ENCODE results near the gene KLF13.
"Not testable (repeated sequence)": the region's sequence is repeated elsewhere in the genome, so short reads cannot be mapped to it uniquely, and the experiment has no call there.

KLF13 gene

GRCh38 chr15:31353931-31354330, 27.3 kb downstream of the KLF13 start:
- Histone ChIP-seq H3K27ac (replicated peaks) (peak overlapping the region; percentile 61), H3K4me3 (replicated peaks; ENCODE audit: insufficient read depth, low read length) (no peak overlapping the region), H3K27me3 (ENCODE audit: insufficient read depth, poor library complexity, severe bottlenecking) (no peaks in the 10 kb centered on the region)
- TF ChIP-seq POLR2AphosphoS5 (IDR thresholded peaks at IDR 0.05; ENCODE audit: low read depth) (no peak), GABPA (IDR thresholded peaks at IDR 0.05; ENCODE audit: low read depth) (no peak), SPI1 (IDR thresholded peaks at IDR 0.05; ENCODE audit: borderline replicate concordance, low read depth) (no peak)
- no peak for DNase-seq (ENCODE audit: low read depth in 1 of 2, low spot score in 1 of 2)

DNA sequence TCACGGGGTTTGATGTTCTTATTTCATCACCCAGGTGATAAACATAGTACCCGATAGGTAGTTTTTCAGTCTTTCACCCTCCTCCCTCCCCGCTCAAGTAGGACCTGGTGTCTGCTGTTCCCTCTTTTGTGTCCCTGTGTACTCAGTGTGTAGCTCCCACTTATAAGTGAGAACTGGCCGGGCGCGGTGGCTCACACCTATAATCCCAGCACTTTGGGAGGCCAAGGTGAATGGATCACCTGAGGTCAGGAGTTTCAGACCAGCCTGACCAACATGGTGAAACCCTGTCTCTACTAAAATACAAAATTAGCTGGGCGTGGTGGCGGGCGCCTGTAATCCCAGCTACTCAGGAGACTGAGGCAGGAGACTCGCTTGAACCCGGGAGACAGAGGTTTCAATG, 29.5 kb downstream of the KLF13 start:
- H3K27me3 ChIP-seq (ENCODE audit: insufficient read depth, poor library complexity, severe bottlenecking); DNase-seq (ENCODE audit: low read depth in 1 of 2, low spot score in 1 of 2); H3K4me3 ChIP-seq (replicated peaks; ENCODE audit: insufficient read depth, low read length): not testable (repeated sequence)
- peak overlapping the region; percentile 47 for H3K27ac ChIP-seq (replicated peaks)

GRCh38 chr15:31357148-31357547, 30.5 kb downstream of the KLF13 start:
- Histone ChIP-seq H3K27ac (replicated peaks) (peak overlapping the region; percentile 47), H3K27me3 (ENCODE audit: insufficient read depth, poor library complexity, severe bottlenecking) (no peaks in the 10 kb centered on the region), H3K4me3 (replicated peaks; ENCODE audit: insufficient read depth, low read length) (no peak overlapping the region)
- TF ChIP-seq, protein P1, sequence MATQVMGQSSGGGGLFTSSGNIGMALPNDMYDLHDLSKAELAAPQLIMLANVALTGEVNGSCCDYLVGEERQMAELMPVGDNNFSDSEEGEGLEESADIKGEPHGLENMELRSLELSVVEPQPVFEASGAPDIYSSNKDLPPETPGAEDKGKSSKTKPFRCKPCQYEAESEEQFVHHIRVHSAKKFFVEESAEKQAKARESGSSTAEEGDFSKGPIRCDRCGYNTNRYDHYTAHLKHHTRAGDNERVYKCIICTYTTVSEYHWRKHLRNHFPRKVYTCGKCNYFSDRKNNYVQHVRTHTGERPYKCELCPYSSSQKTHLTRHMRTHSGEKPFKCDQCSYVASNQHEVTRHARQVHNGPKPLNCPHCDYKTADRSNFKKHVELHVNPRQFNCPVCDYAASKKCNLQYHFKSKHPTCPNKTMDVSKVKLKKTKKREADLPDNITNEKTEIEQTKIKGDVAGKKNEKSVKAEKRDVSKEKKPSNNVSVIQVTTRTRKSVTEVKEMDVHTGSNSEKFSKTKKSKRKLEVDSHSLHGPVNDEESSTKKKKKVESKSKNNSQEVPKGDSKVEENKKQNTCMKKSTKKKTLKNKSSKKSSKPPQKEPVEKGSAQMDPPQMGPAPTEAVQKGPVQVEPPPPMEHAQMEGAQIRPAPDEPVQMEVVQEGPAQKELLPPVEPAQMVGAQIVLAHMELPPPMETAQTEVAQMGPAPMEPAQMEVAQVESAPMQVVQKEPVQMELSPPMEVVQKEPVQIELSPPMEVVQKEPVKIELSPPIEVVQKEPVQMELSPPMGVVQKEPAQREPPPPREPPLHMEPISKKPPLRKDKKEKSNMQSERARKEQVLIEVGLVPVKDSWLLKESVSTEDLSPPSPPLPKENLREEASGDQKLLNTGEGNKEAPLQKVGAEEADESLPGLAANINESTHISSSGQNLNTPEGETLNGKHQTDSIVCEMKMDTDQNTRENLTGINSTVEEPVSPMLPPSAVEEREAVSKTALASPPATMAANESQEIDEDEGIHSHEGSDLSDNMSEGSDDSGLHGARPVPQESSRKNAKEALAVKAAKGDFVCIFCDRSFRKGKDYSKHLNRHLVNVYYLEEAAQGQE (IDR thresholded peaks at IDR 0.05; ENCODE audit: insufficient replicate concordance, low read depth): no peak
- TF ChIP-seq SPI1 (IDR thresholded peaks at IDR 0.05; ENCODE audit: borderline replicate concordance, low read depth) (no peak), GABPA (IDR thresholded peaks at IDR 0.05; ENCODE audit: low read depth) (no peak), POLR2AphosphoS5 (IDR thresholded peaks at IDR 0.05; ENCODE audit: low read depth) (no peak)
- TF ChIP-seq, protein P2, sequence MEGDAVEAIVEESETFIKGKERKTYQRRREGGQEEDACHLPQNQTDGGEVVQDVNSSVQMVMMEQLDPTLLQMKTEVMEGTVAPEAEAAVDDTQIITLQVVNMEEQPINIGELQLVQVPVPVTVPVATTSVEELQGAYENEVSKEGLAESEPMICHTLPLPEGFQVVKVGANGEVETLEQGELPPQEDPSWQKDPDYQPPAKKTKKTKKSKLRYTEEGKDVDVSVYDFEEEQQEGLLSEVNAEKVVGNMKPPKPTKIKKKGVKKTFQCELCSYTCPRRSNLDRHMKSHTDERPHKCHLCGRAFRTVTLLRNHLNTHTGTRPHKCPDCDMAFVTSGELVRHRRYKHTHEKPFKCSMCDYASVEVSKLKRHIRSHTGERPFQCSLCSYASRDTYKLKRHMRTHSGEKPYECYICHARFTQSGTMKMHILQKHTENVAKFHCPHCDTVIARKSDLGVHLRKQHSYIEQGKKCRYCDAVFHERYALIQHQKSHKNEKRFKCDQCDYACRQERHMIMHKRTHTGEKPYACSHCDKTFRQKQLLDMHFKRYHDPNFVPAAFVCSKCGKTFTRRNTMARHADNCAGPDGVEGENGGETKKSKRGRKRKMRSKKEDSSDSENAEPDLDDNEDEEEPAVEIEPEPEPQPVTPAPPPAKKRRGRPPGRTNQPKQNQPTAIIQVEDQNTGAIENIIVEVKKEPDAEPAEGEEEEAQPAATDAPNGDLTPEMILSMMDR (IDR thresholded peaks at IDR 0.05; ENCODE audit: insufficient read depth, low read length): no peak
- peak in 1 of 2 experiments; percentile 68 for DNase-seq (ENCODE audit: low read depth in 1 of 2, low spot score in 1 of 2)

DNA sequence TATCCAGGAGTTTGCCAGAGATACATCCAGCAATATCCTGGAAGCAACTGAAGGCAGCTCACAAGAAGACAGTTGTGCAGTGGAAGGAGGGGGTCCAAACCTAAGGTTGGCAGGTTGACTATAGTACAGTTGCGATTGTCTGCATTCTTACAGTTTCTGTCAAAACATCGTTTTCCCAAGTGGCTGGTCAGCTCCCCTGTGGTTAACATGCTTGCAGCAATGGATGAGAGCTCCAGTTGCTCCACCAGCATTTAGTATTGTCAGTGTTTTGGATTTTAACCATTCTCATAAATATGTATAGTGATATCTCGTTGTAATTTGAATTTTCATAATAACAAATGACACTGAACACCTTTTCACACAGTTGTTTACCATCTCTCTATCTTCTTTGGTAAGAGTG, 31.5 kb downstream of the KLF13 start:
- no peak for DNase-seq (ENCODE audit: low read depth in 1 of 2, low spot score in 1 of 2)
- TF ChIP-seq, protein P1 (IDR thresholded peaks at IDR 0.05; ENCODE audit: insufficient replicate concordance, low read depth): no peak
- no peak for TF ChIP-seq GABPA (IDR thresholded peaks at IDR 0.05; ENCODE audit: low read depth)
- no peak for TF ChIP-seq SPI1 (IDR thresholded peaks at IDR 0.05; ENCODE audit: borderline replicate concordance, low read depth)
- TF ChIP-seq POLR2AphosphoS5 (IDR thresholded peaks at IDR 0.05; ENCODE audit: low read depth): no peak
- TF ChIP-seq, protein P2 (IDR thresholded peaks at IDR 0.05; ENCODE audit: insufficient read depth, low read length): no peak
- Histone ChIP-seq H3K27ac (replicated peaks) (peak overlapping the region; percentile 47), H3K27me3 (ENCODE audit: insufficient read depth, poor library complexity, severe bottlenecking) (no peaks in the 10 kb centered on the region), H3K4me3 (replicated peaks; ENCODE audit: insufficient read depth, low read length) (no peak overlapping the region)

GRCh38 chr15:31358957-31359701, 32.5 kb downstream of the KLF13 start:
- no peak for DNase-seq (ENCODE audit: low read depth in 1 of 2, low spot score in 1 of 2)
- TF ChIP-seq GABPA (IDR thresholded peaks at IDR 0.05; ENCODE audit: low read depth): no peak
- TF ChIP-seq, protein P2 (IDR thresholded peaks at IDR 0.05; ENCODE audit: insufficient read depth, low read length): no peak
- TF ChIP-seq SPI1 (IDR thresholded peaks at IDR 0.05; ENCODE audit: borderline replicate concordance, low read depth): no peak
- Histone ChIP-seq H3K4me3 (replicated peaks; ENCODE audit: insufficient read depth, low read length) (no peak overlapping the region), H3K27ac (replicated peaks) (peak overlapping the region; percentile 91), H3K27me3 (ENCODE audit: insufficient read depth, poor library complexity, severe bottlenecking) (no peaks in the 10 kb centered on the region)

All from HL-60 (cell line).